H1 (cell line): ENCODE measurements around the gene GALNT18.

Experiments used
- CBX5 ChIP-seq: fragments of 300-800, 300-1000 bp; sonication (generic); IDR thresholded peaks from 2 replicates; pipeline ENCODE4 v1.7.1; 2016; ENCODE audit warnings: antibody characterized with exemption, low read length, low read depth
- CEBPB ChIP-seq: IDR thresholded peaks from 2 replicates; pipeline ENCODE4 v1.6.1; 2012; ENCODE audit warnings: low read depth, low read length
- EZH2 ChIP-seq: fragments of 200-600 bp; sonication (generic); IDR thresholded peaks from 2 replicates; pipeline ENCODE4 v1.7.1; 2012; ENCODE audit warnings: low read depth, mild to moderate bottlenecking, moderate library complexity, low read length, inconsistent platforms; ENCODE audit not compliant: severe bottlenecking
- FOSL1 ChIP-seq: IDR thresholded peaks from 2 replicates; pipeline ENCODE4 v1.6.1; 2011; ENCODE audit warnings: mild to moderate bottlenecking, low read depth, low read length, moderate library complexity; ENCODE audit not compliant: insufficient read depth
- NRF1 ChIP-seq: IDR thresholded peaks from 2 replicates; pipeline ENCODE4 v1.6.1; 2011; ENCODE audit warnings: mild to moderate bottlenecking, low read depth, low read length, improper control_type of control experiment
- POLR2A ChIP-seq, 2 experiments: IDR thresholded peaks; 1 replicate in 1 of 2; 2 replicates in 1 of 2; pipeline ENCODE4 v1.6.1; 2011; ENCODE audit warnings: low read depth in 2 of 2, low read length in 2 of 2, mild to moderate bottlenecking in 2 of 2; ENCODE audit errors: control extremely low read depth in 1 of 2
- POLR2AphosphoS5 ChIP-seq: IDR thresholded peaks from 2 replicates; pipeline ENCODE4 v1.6.1; 2011; ENCODE audit warnings: low read depth, low read length
- RAD21 ChIP-seq, 2 experiments: IDR thresholded peaks in 1 of 2; conservative IDR thresholded peaks in 1 of 2; 2 replicates each; pipeline ENCODE4 v1.6.1; 2011; ENCODE audit warnings: low read depth in 2 of 2, low read length in 2 of 2, improper control_type of control experiment in 1 of 2, inconsistent platforms in 1 of 2, mild to moderate bottlenecking in 1 of 2, moderate library complexity in 1 of 2
- SIN3A ChIP-seq, 2 experiments: IDR thresholded peaks in 1 of 2; conservative IDR thresholded peaks in 1 of 2; 2 replicates each; pipeline ENCODE4 v1.6.1; 2011 to 2012; ENCODE audit warnings: low read length in 2 of 2, improper control_type of control experiment in 1 of 2, low read depth in 1 of 2, mild to moderate bottlenecking in 1 of 2
- SRF ChIP-seq: IDR thresholded peaks from 2 replicates; pipeline ENCODE4 v1.6.1; 2011; ENCODE audit warnings: mild to moderate bottlenecking, low read depth, low read length, moderate library complexity
- TF ChIP-seq, protein P1 (sequence below), 3 experiments: IDR thresholded peaks; 1 replicate in 2 of 3; 2 replicates in 1 of 3; pipeline versions ENCODE4 v1.5.1 to v1.6.1; 2011; ENCODE audit warnings: low read length in 3 of 3, mild to moderate bottlenecking in 3 of 3, inconsistent platforms in 2 of 3, low read depth in 1 of 3, moderate library complexity in 1 of 3; ENCODE audit not compliant: insufficient read depth in 1 of 3; ENCODE audit errors: control extremely low read depth in 1 of 3
- TF ChIP-seq, protein P2 (sequence below): IDR thresholded peaks from 2 replicates; pipeline ENCODE4 v1.6.1; 2012; ENCODE audit warnings: inconsistent platforms

DNA sequence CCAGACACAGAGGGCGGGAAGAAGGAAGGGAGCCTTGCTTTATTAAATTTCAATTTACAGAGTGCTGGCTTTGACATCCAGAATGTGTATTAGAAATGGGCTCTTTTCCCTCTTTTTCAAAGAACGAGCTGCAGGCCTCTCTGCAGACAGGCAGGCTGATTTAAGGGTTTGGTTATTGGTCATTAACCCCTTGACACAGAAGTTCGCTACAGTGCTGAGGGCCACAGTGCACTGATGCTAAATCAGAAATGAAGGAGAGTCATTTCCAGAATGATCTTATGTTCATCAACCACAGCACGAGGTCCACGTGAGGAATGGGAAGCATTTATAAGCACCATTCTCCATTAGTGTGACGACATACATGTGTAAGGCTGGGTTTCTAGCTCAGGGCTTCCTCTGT, 320.6 kb downstream of the GALNT18 start:
- TF ChIP-seq EZH2 (no peak), CBX5 (no peak), RAD21 (IDR thresholded peaks at IDR 0.05 in 1 of 2, conservative IDR thresholded peaks at IDR 0.05 in 1 of 2; ENCODE audit: low read depth in 2 of 2, low read length in 2 of 2) (no peak), SRF (no peak), CEBPB (no peak), POLR2AphosphoS5 (no peak), SIN3A (conservative IDR thresholded peaks at IDR 0.05 in 1 of 2, IDR thresholded peaks at IDR 0.05 in 1 of 2; ENCODE audit: low read depth in 1 of 2, low read length in 2 of 2) (no peak), FOSL1 (no peak), NRF1 (no peak), POLR2A (IDR thresholded peaks at IDR 0.05; ENCODE audit: control extremely low read depth in 1 of 2, low read depth in 2 of 2, low read length in 2 of 2) (no peak)
- TF ChIP-seq, protein P1, sequence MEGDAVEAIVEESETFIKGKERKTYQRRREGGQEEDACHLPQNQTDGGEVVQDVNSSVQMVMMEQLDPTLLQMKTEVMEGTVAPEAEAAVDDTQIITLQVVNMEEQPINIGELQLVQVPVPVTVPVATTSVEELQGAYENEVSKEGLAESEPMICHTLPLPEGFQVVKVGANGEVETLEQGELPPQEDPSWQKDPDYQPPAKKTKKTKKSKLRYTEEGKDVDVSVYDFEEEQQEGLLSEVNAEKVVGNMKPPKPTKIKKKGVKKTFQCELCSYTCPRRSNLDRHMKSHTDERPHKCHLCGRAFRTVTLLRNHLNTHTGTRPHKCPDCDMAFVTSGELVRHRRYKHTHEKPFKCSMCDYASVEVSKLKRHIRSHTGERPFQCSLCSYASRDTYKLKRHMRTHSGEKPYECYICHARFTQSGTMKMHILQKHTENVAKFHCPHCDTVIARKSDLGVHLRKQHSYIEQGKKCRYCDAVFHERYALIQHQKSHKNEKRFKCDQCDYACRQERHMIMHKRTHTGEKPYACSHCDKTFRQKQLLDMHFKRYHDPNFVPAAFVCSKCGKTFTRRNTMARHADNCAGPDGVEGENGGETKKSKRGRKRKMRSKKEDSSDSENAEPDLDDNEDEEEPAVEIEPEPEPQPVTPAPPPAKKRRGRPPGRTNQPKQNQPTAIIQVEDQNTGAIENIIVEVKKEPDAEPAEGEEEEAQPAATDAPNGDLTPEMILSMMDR (IDR thresholded peaks at IDR 0.05; ENCODE audit: control extremely low read depth in 1 of 3, insufficient read depth in 1 of 3, low read depth in 1 of 3, low read length in 3 of 3) = no peak
- TF ChIP-seq, protein P2, sequence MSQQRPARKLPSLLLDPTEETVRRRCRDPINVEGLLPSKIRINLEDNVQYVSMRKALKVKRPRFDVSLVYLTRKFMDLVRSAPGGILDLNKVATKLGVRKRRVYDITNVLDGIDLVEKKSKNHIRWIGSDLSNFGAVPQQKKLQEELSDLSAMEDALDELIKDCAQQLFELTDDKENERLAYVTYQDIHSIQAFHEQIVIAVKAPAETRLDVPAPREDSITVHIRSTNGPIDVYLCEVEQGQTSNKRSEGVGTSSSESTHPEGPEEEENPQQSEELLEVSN = no peak
